Mesothelial cell of epicardium (in vitro differentiated cells): Measurements from ENCODE around the gene DYNC1LI1. TPM values are rescaled to one million over a fixed set of nuclear protein-coding genes. Genes with fewer than 3 reads are reported as not detected.

Experiments used
- DNase-seq, 2 experiments: peaks; one replicate each; pipeline ENCODE4 v3.0.0; 2021; ENCODE audit warnings: low spot score in 2 of 2; ENCODE audit not compliant: unreplicated experiment in 2 of 2
- H3K27ac Mint-ChIP-seq: 2 replicates; pipeline ENCODE4 v1.8.0; 2021; ENCODE audit warnings: mixed read lengths
- H3K27me3 Mint-ChIP-seq: 2 replicates; pipeline ENCODE4 v1.8.0; 2021; ENCODE audit warnings: low read depth, mixed read lengths
- H3K36me3 Mint-ChIP-seq: 2 replicates; pipeline ENCODE4 v1.8.0; 2021; ENCODE audit warnings: mixed read lengths
- H3K4me1 Mint-ChIP-seq: 2 replicates; pipeline ENCODE4 v1.8.0; 2021; ENCODE audit warnings: mixed read lengths
- H3K4me3 Mint-ChIP-seq: 2 replicates; pipeline ENCODE4 v1.8.0; 2021; ENCODE audit warnings: mild to moderate bottlenecking, moderate library complexity, mixed read lengths
- H3K9me3 Mint-ChIP-seq: 2 replicates; pipeline ENCODE4 v1.8.0; 2021; ENCODE audit warnings: mixed read lengths
- CTCF ChIP-seq: fragments of 200-600 bp; sonication (generic); IDR thresholded peaks from one replicate; pipeline ENCODE4 v1.5.0; 2021; ENCODE audit warnings: antibody characterized with exemption; ENCODE audit not compliant: unreplicated experiment
- total RNA-seq: library from RNA; stranded (reverse); gene quantifications from 3 replicates; pipeline ENCODE4 v1.2.1, GENCODE V29; 2021

The DYNC1LI1 gene
- total RNA-seq, 1 donor from 2014 or later: 22.3 TPM

- no peak for TF ChIP-seq CTCF
- no peaks in the 10 kb centered on the region for H3K4me1 Mint-ChIP-seq
- H3K4me3 Mint-ChIP-seq: no peak overlapping the region
- no peaks in the 10 kb centered on the region for H3K9me3 Mint-ChIP-seq
- H3K27ac Mint-ChIP-seq: no peak overlapping the region
- no peak for DNase-seq
- no peaks in the 10 kb centered on the region for H3K27me3 Mint-ChIP-seq
- H3K36me3 Mint-ChIP-seq: peaks cover 1% of the 10 kb centered on the region
Observed at GRCh38 chr3:32551496-32551895, 19.2 kb downstream of the DYNC1LI1 start.

- Mint-ChIP-seq H3K4me3 (no peak overlapping the region), H3K4me1 (no peaks in the 10 kb centered on the region), H3K36me3 (peaks cover 4% of the 10 kb centered on the region), H3K27me3 (no peaks in the 10 kb centered on the region), H3K9me3 (no peaks in the 10 kb centered on the region), H3K27ac (no peak overlapping the region)
- DNase-seq: no peak
- no peak for TF ChIP-seq CTCF
Observed at GRCh38 chr3:32551087-32551486, 19.6 kb downstream of the DYNC1LI1 start.

- no peak overlapping the region for H3K4me3 Mint-ChIP-seq
- H3K9me3 Mint-ChIP-seq: no peaks in the 10 kb centered on the region
- peaks cover 8% of the 10 kb centered on the region for H3K36me3 Mint-ChIP-seq
- no peaks in the 10 kb centered on the region for H3K27me3 Mint-ChIP-seq
- no peak overlapping the region for H3K27ac Mint-ChIP-seq
- DNase-seq: no peak
- no peaks in the 10 kb centered on the region for H3K4me1 Mint-ChIP-seq
- no peak for TF ChIP-seq CTCF
Observed at GRCh38 chr3:32545305-32545704, 25.4 kb downstream of the DYNC1LI1 start.

GRCh38 chr3:32544894-32545293, 25.8 kb downstream of the DYNC1LI1 start:
- Mint-ChIP-seq H3K4me1 (no peaks in the 10 kb centered on the region), H3K9me3 (no peaks in the 10 kb centered on the region), H3K27me3 (no peaks in the 10 kb centered on the region), H3K36me3 (peaks cover 8% of the 10 kb centered on the region), H3K27ac (no peak overlapping the region), H3K4me3 (no peak overlapping the region)
- no peak for DNase-seq
- no peak for TF ChIP-seq CTCF

- no peaks in the 10 kb centered on the region for H3K4me1 Mint-ChIP-seq
- H3K27ac Mint-ChIP-seq: no peak overlapping the region
- H3K36me3 Mint-ChIP-seq: peaks cover 14% of the 10 kb centered on the region
- H3K4me3 Mint-ChIP-seq: no peak overlapping the region
- H3K9me3 Mint-ChIP-seq: no peaks in the 10 kb centered on the region
- no peak for TF ChIP-seq CTCF
- DNase-seq: no peak
- H3K27me3 Mint-ChIP-seq: no peaks in the 10 kb centered on the region
Observed at GRCh38 chr3:32542807-32543206, 27.9 kb downstream of the DYNC1LI1 start.

GRCh38 chr3:32540899-32541298, 29.8 kb downstream of the DYNC1LI1 start:
- H3K36me3 Mint-ChIP-seq: peaks cover 11% of the 10 kb centered on the region
- DNase-seq: no peak

More at GRCh38 chr3:32540899-32541298, 29.8 kb downstream of the DYNC1LI1 start:
- Mint-ChIP-seq H3K4me1 (no peaks in the 10 kb centered on the region), H3K9me3 (no peaks in the 10 kb centered on the region), H3K27me3 (no peaks in the 10 kb centered on the region), H3K4me3 (no peak overlapping the region), H3K27ac (peak overlapping the region; percentile 14)
- TF ChIP-seq CTCF: no peak
